Measurements from ENCODE around the gene BBIP1. TPM values are rescaled to one million over a fixed set of nuclear protein-coding genes. Genes with fewer than 3 reads are reported as not detected.

BBIP1 gene
- total and polyA plus RNA-seq, 2 experiments from 2014 or later: 14.8 to 56.5 TPM

- Histone ChIP-seq H4K20me1 (replicated peaks; ENCODE audit: insufficient read depth) (no peaks in the 10 kb centered on the region), H3F3A (replicated peaks; ENCODE audit: low read depth) (no peaks in the 10 kb centered on the region), H3K27ac (ENCODE audit: low read depth) (no peak overlapping the region), H3K9me2 (ENCODE audit: insufficient read depth) (peaks cover 5% of the 10 kb centered on the region), H3K27me3 (ENCODE audit: insufficient read depth) (no peaks in the 10 kb centered on the region), H2AFZ (no peak overlapping the region), H3K4me3 (no peak overlapping the region), H3K4me2 (no peak overlapping the region), H3K4me1 (ENCODE audit: insufficient read depth) (no peaks in the 10 kb centered on the region), H3K79me2 (replicated peaks; ENCODE audit: insufficient read depth) (no peaks in the 10 kb centered on the region), H3K36me3 (ENCODE audit: insufficient read depth) (no peaks in the 10 kb centered on the region)
- Mint-ChIP-seq H3K4me3 (no peak overlapping the region), H3K9me3 (no peaks in the 10 kb centered on the region), H3K27me3 (ENCODE audit: insufficient read depth, low read depth, poor library complexity) (peaks cover 4% of the 10 kb centered on the region), H3K4me1 (no peaks in the 10 kb centered on the region), H3K36me3 (ENCODE audit: low read depth) (no peaks in the 10 kb centered on the region), H3K27ac (no peak overlapping the region)
- TF ChIP-seq EZH2 (IDR thresholded peaks at IDR 0.05; ENCODE audit: low read depth, unreplicated experiment): no peak
- TF ChIP-seq STAT1 (IDR thresholded peaks at IDR 0.05; ENCODE audit: unreplicated experiment): no peak
- TF ChIP-seq, protein P1, sequence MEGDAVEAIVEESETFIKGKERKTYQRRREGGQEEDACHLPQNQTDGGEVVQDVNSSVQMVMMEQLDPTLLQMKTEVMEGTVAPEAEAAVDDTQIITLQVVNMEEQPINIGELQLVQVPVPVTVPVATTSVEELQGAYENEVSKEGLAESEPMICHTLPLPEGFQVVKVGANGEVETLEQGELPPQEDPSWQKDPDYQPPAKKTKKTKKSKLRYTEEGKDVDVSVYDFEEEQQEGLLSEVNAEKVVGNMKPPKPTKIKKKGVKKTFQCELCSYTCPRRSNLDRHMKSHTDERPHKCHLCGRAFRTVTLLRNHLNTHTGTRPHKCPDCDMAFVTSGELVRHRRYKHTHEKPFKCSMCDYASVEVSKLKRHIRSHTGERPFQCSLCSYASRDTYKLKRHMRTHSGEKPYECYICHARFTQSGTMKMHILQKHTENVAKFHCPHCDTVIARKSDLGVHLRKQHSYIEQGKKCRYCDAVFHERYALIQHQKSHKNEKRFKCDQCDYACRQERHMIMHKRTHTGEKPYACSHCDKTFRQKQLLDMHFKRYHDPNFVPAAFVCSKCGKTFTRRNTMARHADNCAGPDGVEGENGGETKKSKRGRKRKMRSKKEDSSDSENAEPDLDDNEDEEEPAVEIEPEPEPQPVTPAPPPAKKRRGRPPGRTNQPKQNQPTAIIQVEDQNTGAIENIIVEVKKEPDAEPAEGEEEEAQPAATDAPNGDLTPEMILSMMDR (conservative IDR thresholded peaks at IDR 0.05; ENCODE audit: low read depth in 2 of 2): no peak
- ATAC-seq: no peak
- DNase-seq (ENCODE audit: low spot score): no peak
These were observed 64.9 kb downstream of the BBIP1 start for GRCh38 chr10:110853921-110854605.

DNA sequence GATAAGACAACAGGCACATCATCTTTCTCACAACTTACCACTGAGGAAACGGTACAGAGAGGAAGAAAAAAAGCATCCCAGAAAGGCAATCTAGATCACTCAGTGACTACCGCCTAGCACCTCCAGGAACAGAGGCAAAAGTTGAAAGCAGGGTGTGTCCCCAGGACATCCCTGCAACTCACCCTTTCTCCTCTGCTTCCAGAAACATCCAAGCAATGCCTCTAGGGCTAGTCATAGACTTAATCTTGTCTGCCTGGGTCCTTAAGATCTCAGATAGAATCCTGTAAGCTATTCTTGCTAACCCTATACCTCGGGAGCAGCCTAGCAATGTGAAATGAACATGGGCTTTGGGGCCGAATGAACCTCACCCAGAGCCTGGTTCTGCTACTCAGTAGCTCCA, 66.0 kb downstream of the BBIP1 start:
- H3F3A ChIP-seq (replicated peaks; ENCODE audit: low read depth): no peaks in the 10 kb centered on the region
- no peak overlapping the region for H3K4me2 ChIP-seq
- ATAC-seq (no peak), DNase-seq (ENCODE audit: low spot score) (no peak)
- Mint-ChIP-seq H3K27ac (no peak overlapping the region), H3K36me3 (ENCODE audit: low read depth) (no peaks in the 10 kb centered on the region), H3K27me3 (ENCODE audit: insufficient read depth, low read depth, poor library complexity) (peaks cover 4% of the 10 kb centered on the region), H3K4me1 (no peaks in the 10 kb centered on the region), H3K9me3 (no peaks in the 10 kb centered on the region), H3K4me3 (no peak overlapping the region)
- no peaks in the 10 kb centered on the region for H3K36me3 ChIP-seq (ENCODE audit: insufficient read depth)
- no peaks in the 10 kb centered on the region for H3K27me3 ChIP-seq (ENCODE audit: insufficient read depth)
- no peaks in the 10 kb centered on the region for H3K9me2 ChIP-seq (ENCODE audit: insufficient read depth)
- no peaks in the 10 kb centered on the region for H4K20me1 ChIP-seq (replicated peaks; ENCODE audit: insufficient read depth)
- H3K79me2 ChIP-seq (replicated peaks; ENCODE audit: insufficient read depth): no peaks in the 10 kb centered on the region
- H3K27ac ChIP-seq (ENCODE audit: low read depth): no peak overlapping the region
- no peaks in the 10 kb centered on the region for H3K4me1 ChIP-seq (ENCODE audit: insufficient read depth)
- TF ChIP-seq STAT1 (IDR thresholded peaks at IDR 0.05; ENCODE audit: unreplicated experiment): no peak
- no peak for TF ChIP-seq CREB1 (CRISPR knock-in tag; IDR thresholded peaks at IDR 0.05; ENCODE audit: low read depth)
- no peak for TF ChIP-seq ZNF114 (CRISPR knock-in tag; IDR thresholded peaks at IDR 0.05)
- TF ChIP-seq JUNB (IDR thresholded peaks at IDR 0.05; ENCODE audit: unreplicated experiment): no peak
- H2AFZ ChIP-seq: peak overlapping the region; percentile 69; the same call in 1 of the 2 replicates
- H3K4me3 ChIP-seq: no peak overlapping the region

DNA sequence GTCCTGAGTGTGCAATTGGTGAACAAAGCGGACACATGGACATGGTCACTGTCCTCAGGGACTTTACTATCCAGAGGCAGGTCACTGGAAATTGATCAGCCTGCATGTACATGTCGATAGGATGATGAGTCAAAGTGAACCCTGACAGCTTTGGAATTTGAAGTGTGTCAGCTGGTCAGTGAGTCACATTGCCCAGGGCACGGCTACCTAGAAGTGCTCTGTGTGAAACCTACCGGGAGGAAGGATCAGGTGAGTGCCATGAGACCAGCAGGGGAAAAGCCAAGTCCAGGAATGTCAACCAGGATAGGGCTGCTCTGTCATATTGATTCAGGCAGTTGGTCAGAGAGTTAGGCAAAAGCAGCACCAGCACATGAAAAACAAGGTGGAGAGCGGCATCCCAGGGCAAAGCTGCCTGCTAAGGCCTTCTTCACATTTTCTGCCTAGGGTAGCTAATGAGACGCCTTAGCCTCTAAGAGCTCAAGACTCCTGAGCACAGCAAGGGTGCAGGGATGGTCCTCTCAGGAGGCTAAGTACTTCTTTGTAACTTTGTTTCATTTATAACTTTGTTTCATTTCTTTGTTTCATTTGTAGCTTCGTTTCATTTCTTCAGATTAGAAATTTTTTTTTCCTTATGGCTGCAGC, 66.6 kb downstream of the BBIP1 start:
- Mint-ChIP-seq H3K27me3 (ENCODE audit: insufficient read depth, low read depth, poor library complexity) (peaks cover 4% of the 10 kb centered on the region), H3K4me3 (no peak overlapping the region), H3K4me1 (no peaks in the 10 kb centered on the region), H3K27ac (no peak overlapping the region; the same call in 1 of the 2 replicates), H3K9me3 (no peaks in the 10 kb centered on the region), H3K36me3 (ENCODE audit: low read depth) (no peaks in the 10 kb centered on the region)
- no peak overlapping the region for H3K27ac ChIP-seq (ENCODE audit: low read depth)
- H3K4me1 ChIP-seq (ENCODE audit: insufficient read depth): no peaks in the 10 kb centered on the region
- H3K9me2 ChIP-seq (ENCODE audit: insufficient read depth): no peaks in the 10 kb centered on the region
- no peaks in the 10 kb centered on the region for H3F3A ChIP-seq (replicated peaks; ENCODE audit: low read depth)
- H3K79me2 ChIP-seq (replicated peaks; ENCODE audit: insufficient read depth): no peaks in the 10 kb centered on the region
- no peaks in the 10 kb centered on the region for H4K20me1 ChIP-seq (replicated peaks; ENCODE audit: insufficient read depth)
- ATAC-seq (no peak), DNase-seq (ENCODE audit: low spot score) (peak; percentile 13)
- no peak overlapping the region for H3K4me2 ChIP-seq
- no peaks in the 10 kb centered on the region for H3K36me3 ChIP-seq (ENCODE audit: insufficient read depth)
- no peaks in the 10 kb centered on the region for H3K27me3 ChIP-seq (ENCODE audit: insufficient read depth)
- no peak overlapping the region for H3K4me3 ChIP-seq
- H2AFZ ChIP-seq: peak overlapping the region; percentile 69; the same call in 1 of the 2 replicates
- TF ChIP-seq EZH2 (IDR thresholded peaks at IDR 0.05; ENCODE audit: low read depth, unreplicated experiment) (no peak), ZNF331 (CRISPR knock-in tag; IDR thresholded peaks at IDR 0.05; ENCODE audit: low read depth) (no peak), ZNF114 (CRISPR knock-in tag; IDR thresholded peaks at IDR 0.05) (no peak), ETS1 (IDR thresholded peaks at IDR 0.05) (no peak), POLR2AphosphoS5 (IDR thresholded peaks at IDR 0.05; ENCODE audit: low read depth) (no peak)
- TF ChIP-seq, protein P1 (conservative IDR thresholded peaks at IDR 0.05; ENCODE audit: low read depth in 2 of 2): no peak

Data from GM23338 (cell line).